H1 (cell line): ENCODE results near the gene PRR27. TPM values are rescaled to one million over a fixed set of nuclear protein-coding genes. Genes with fewer than 3 reads are reported as not detected.

ENCODE experiments used
- CTCF ChIA-PET: fragments of 300-600 bp; sonication (Branson Sonifier 250); formaldehyde crosslinking; loops from one replicate; lab custom pipeline; 2021; ENCODE audit not compliant: partially characterized antibody; lab: Charles Lee
- POLR2A ChIA-PET: fragments of 300-600 bp; sonication (Branson Sonifier 250); formaldehyde crosslinking; loops from one replicate; lab custom pipeline; 2021; ENCODE audit warnings: inconsistent platforms; ENCODE audit not compliant: partially characterized antibody; lab: Charles Lee
- DNase-seq, 2 experiments: peaks; one replicate each; pipeline versions ENCODE4 v3.0.0 to v3.0.0-alpha.2; 2010 to 2022; ENCODE audit warnings: low spot score in 2 of 2, low read depth in 1 of 2, mixed read lengths in 1 of 2
- FAIRE-seq: peaks from 2 replicates; lab custom pipeline; 2011; peaks lifted over from hg19 to GRCh38; lab: Jason Lieb, UNC
- H2AFZ ChIP-seq: 2 replicates; pipeline ENCODE4 v1.8.1; 2012; ENCODE audit warnings: low read length, inconsistent platforms
- H2AK5ac ChIP-seq: 2 replicates; pipeline ENCODE4 v1.6.1; 2013; ENCODE audit warnings: low read depth, low read length
- H2BK120ac ChIP-seq: replicated peaks from 2 replicates; pipeline ENCODE3; 2013; ENCODE audit warnings: low read depth, low read length, inconsistent platforms
- H2BK12ac ChIP-seq: 2 replicates; pipeline ENCODE4 v1.6.1; 2013; ENCODE audit warnings: low read depth, low read length
- H2BK15ac ChIP-seq: 2 replicates; pipeline ENCODE4 v1.6.1; 2013; ENCODE audit warnings: low read length
- H2BK20ac ChIP-seq: 2 replicates; pipeline ENCODE4 v1.6.1; 2013; ENCODE audit warnings: low read length
- H2BK5ac ChIP-seq: 2 replicates; pipeline ENCODE4 v1.6.1; 2013; ENCODE audit warnings: low read depth, low read length
- H3K14ac ChIP-seq: 2 replicates; pipeline ENCODE4 v1.6.1; 2013; ENCODE audit warnings: inconsistent platforms; ENCODE audit not compliant: insufficient read length
- H3K18ac ChIP-seq: 2 replicates; pipeline ENCODE4 v1.6.1; 2013; ENCODE audit warnings: low read length; ENCODE audit errors: extremely low read depth
- H3K23ac ChIP-seq: 2 replicates; pipeline ENCODE4 v1.6.1; 2013; ENCODE audit warnings: inconsistent platforms; ENCODE audit not compliant: insufficient read length
- H3K23me2 ChIP-seq: 2 replicates; pipeline ENCODE4 v1.6.1; 2013; ENCODE audit warnings: low read depth, low read length
- H3K27ac ChIP-seq: 2 replicates; pipeline ENCODE4 v1.6.1; 2011; ENCODE audit warnings: low read depth, low read length, inconsistent platforms
- H3K27me3 ChIP-seq, 4 experiments: replicated peaks in 1 of 4; 1 replicate in 1 of 4; 2 replicates in 3 of 4; pipeline versions ENCODE4 v1.6.1 to v1.8.1; 2011 to 2013; ENCODE audit warnings: low read length in 3 of 4, mild to moderate bottlenecking in 3 of 4, inconsistent platforms in 2 of 4, mixed read lengths in 2 of 4, moderate library complexity in 1 of 4; ENCODE audit not compliant: control insufficient read depth in 3 of 4, insufficient read depth in 3 of 4; ENCODE audit errors: extremely low read depth in 1 of 4
- H3K36me3 ChIP-seq, 4 experiments: 2 replicates each; pipeline versions ENCODE4 v1.6.1 to v1.8.1; 2011 to 2013; ENCODE audit warnings: mild to moderate bottlenecking in 4 of 4, low read length in 3 of 4, moderate library complexity in 2 of 4, control low read depth in 1 of 4, inconsistent platforms in 1 of 4; ENCODE audit not compliant: insufficient read depth in 4 of 4, control insufficient read depth in 2 of 4
- H3K4ac ChIP-seq: replicated peaks from 2 replicates; pipeline ENCODE3; 2013; ENCODE audit warnings: low read length, low read depth, mixed read lengths, inconsistent platforms; ENCODE audit not compliant: insufficient read length
- H3K4me1 ChIP-seq, 4 experiments: replicated peaks in 1 of 4; 1 replicate in 1 of 4; 2 replicates in 3 of 4; pipeline versions ENCODE4 v1.6.1 to v1.8.1; 2011 to 2013; ENCODE audit warnings: low read length in 3 of 4, inconsistent platforms in 2 of 4, mixed read lengths in 1 of 4; ENCODE audit not compliant: insufficient read depth in 4 of 4, control insufficient read depth in 3 of 4
- H3K4me2 ChIP-seq, 2 experiments: 2 replicates each; pipeline versions ENCODE4 v1.6.1 to v1.8.1; 2011 to 2013; ENCODE audit warnings: low read depth in 2 of 2, low read length in 2 of 2, control low read depth in 1 of 2, inconsistent platforms in 1 of 2, mild to moderate bottlenecking in 1 of 2; ENCODE audit not compliant: insufficient read depth in 1 of 2
- H3K4me3 ChIP-seq, 4 experiments: fragments of 200-600, 300-600 bp in 1 of 4; sonication (generic), shearing (Covaris generic), sonication (Bioruptor Twin) in 1 of 4; 2 replicates each; pipeline versions ENCODE4 v1.5.1 to v1.8.1; 2011 to 2016; ENCODE audit warnings: low read length in 4 of 4, low read depth in 3 of 4, control low read depth in 2 of 4, inconsistent platforms in 2 of 4, mild to moderate bottlenecking in 2 of 4, mixed read lengths in 1 of 4, moderate library complexity in 1 of 4; ENCODE audit not compliant: insufficient read depth in 2 of 4; ENCODE audit errors: extremely low read depth in 1 of 4
- H3K56ac ChIP-seq: replicated peaks from 2 replicates; pipeline ENCODE3; 2013; ENCODE audit warnings: low read depth, mild to moderate bottlenecking, mixed read lengths, low read length, inconsistent platforms; ENCODE audit not compliant: insufficient read length
- H3K79me1 ChIP-seq: 2 replicates; pipeline ENCODE4 v1.6.1; 2013; ENCODE audit warnings: low read depth, low read length, control low read depth
- H3K79me2 ChIP-seq, 2 experiments: 2 replicates each; pipeline versions ENCODE4 v1.6.1 to v1.8.1; 2012 to 2013; ENCODE audit warnings: low read length in 2 of 2, mild to moderate bottlenecking in 2 of 2, inconsistent platforms in 1 of 2; ENCODE audit not compliant: insufficient read depth in 2 of 2, control insufficient read depth in 1 of 2
- H3K9ac ChIP-seq, 4 experiments: replicated peaks in 1 of 4; 1 replicate in 1 of 4; 2 replicates in 3 of 4; pipeline versions ENCODE4 v1.6.1 to v1.8.1; 2011 to 2013; ENCODE audit warnings: low read depth in 3 of 4, low read length in 3 of 4, control low read depth in 2 of 4, mild to moderate bottlenecking in 2 of 4, moderate library complexity in 2 of 4, inconsistent platforms in 1 of 4; ENCODE audit errors: extremely low read depth in 1 of 4
- H3K9me3 ChIP-seq, 2 experiments: 2 replicates each; pipeline versions ENCODE4 v1.6.1 to v1.8.1; 2012 to 2013; ENCODE audit warnings: mild to moderate bottlenecking in 2 of 2, moderate library complexity in 2 of 2, control low read depth in 1 of 2, inconsistent platforms in 1 of 2, low read depth in 1 of 2, low read length in 1 of 2, mixed read lengths in 1 of 2; ENCODE audit not compliant: insufficient read depth in 2 of 2
- H4K20me1 ChIP-seq, 2 experiments: replicated peaks in 1 of 2; 2 replicates each; pipeline versions ENCODE3 to v1.8.1; 2011 to 2013; ENCODE audit warnings: inconsistent platforms in 2 of 2, low read length in 2 of 2, mild to moderate bottlenecking in 1 of 2; ENCODE audit not compliant: insufficient read depth in 2 of 2, control insufficient read depth in 1 of 2
- H4K5ac ChIP-seq: 2 replicates; pipeline ENCODE4 v1.6.1; 2013; ENCODE audit warnings: low read length, low read depth, mixed read lengths, inconsistent platforms; ENCODE audit not compliant: insufficient read length
- H4K8ac ChIP-seq: 2 replicates; pipeline ENCODE4 v1.8.0; 2013; ENCODE audit warnings: mild to moderate bottlenecking, moderate library complexity, low read length, inconsistent platforms; ENCODE audit not compliant: insufficient read depth; ENCODE audit errors: extremely low read depth
- H4K91ac ChIP-seq: replicated peaks from 2 replicates; pipeline ENCODE3; 2013; ENCODE audit warnings: low read length, mixed read lengths, inconsistent platforms; ENCODE audit not compliant: insufficient read length
- ATF2 ChIP-seq: IDR thresholded peaks from 2 replicates; pipeline ENCODE4 v1.6.1; 2012; ENCODE audit warnings: low read length, inconsistent platforms
- ATF3 ChIP-seq: IDR thresholded peaks from 2 replicates; pipeline ENCODE4 v1.6.1; 2011; ENCODE audit warnings: low read depth, mild to moderate bottlenecking, low read length; ENCODE audit not compliant: insufficient read depth
- CEBPB ChIP-seq: IDR thresholded peaks from 2 replicates; pipeline ENCODE4 v1.6.1; 2012; ENCODE audit warnings: low read depth, low read length
- CTCF ChIP-seq, 3 experiments: IDR thresholded peaks; 1 replicate in 2 of 3; 2 replicates in 1 of 3; pipeline versions ENCODE4 v1.5.1 to v1.6.1; 2011; ENCODE audit warnings: low read length in 3 of 3, mild to moderate bottlenecking in 3 of 3, inconsistent platforms in 2 of 3, low read depth in 1 of 3, moderate library complexity in 1 of 3; ENCODE audit not compliant: insufficient read depth in 1 of 3; ENCODE audit errors: control extremely low read depth in 1 of 3
- EP300 ChIP-seq, 2 experiments: IDR thresholded peaks; 1 replicate in 1 of 2; 2 replicates in 1 of 2; pipeline ENCODE4 v1.6.1; 2011 to 2012; ENCODE audit warnings: low read depth in 2 of 2, low read length in 2 of 2, mild to moderate bottlenecking in 2 of 2, borderline replicate concordance in 1 of 2, inconsistent platforms in 1 of 2, moderate library complexity in 1 of 2
- GTF2F1 ChIP-seq: IDR thresholded peaks from 2 replicates; pipeline ENCODE4 v1.6.1; 2012; ENCODE audit warnings: low read depth, low read length, improper control_type of control experiment, borderline replicate concordance
- SAP30 ChIP-seq: fragments of 300-600 bp; sonication (generic); IDR thresholded peaks from 2 replicates; pipeline ENCODE4 v1.7.1; 2012; ENCODE audit warnings: low read length, moderate library complexity, mild to moderate bottlenecking, inconsistent platforms; ENCODE audit not compliant: insufficient read depth, insufficient replicate concordance
- WGBS, 2 experiments: shearing (Covaris generic) in 1 of 2; methylation state at CpG; one replicate each; pipeline versions ENCODE4 v1.1.6 to v1.1.7; 2013 to 2015; ENCODE audit warnings: low lambda C conversion rate in 2 of 2, mixed read lengths in 2 of 2, inconsistent platforms in 1 of 2, low coverage in 1 of 2, missing lambda C conversion rate in 1 of 2; ENCODE audit not compliant: insufficient replicate concordance in 2 of 2, insufficient coverage in 1 of 2, insufficient read length in 1 of 2; ENCODE audit errors: extremely low coverage in 1 of 2, missing lambda C conversion rate in 1 of 2; 5-methylcytosine and 5-hydroxymethylcytosine counted together
- polyA plus RNA-seq, 7 experiments: library from polyadenylated mRNA; depleted of rRNA in 3 of 7; stranded (reverse) in 5 of 7; unstranded in 2 of 7; fragments of >200 nt in 5 of 7; fragments of 200-250 nt in 2 of 7; gene quantifications; 1 replicate in 5 of 7; 2 replicates in 1 of 7; 4 replicates in 1 of 7; pipeline versions ENCODE4 v1.2.1 to v1.2.3, GENCODE V29; 2011 to 2013; ENCODE audit warnings: missing spikeins in 2 of 7, mixed read lengths in 2 of 7
- total RNA-seq: library from RNA; stranded (reverse); fragmentation: NEBNext Ultra II Directional; extraction: Animal tissue kit (Norgen Biotek cat#: 25700); gene quantifications from 2 replicates; pipeline ENCODE4 v1.2.1, GENCODE V29; 2021

Gene PRR27
- total and polyA plus RNA-seq, 2 of the 8 experiments (the other 6 are each of a cell fraction or from before 2014, with no cell fraction given) = not detected

GRCh38 chr4:70133473-70133872 is 20.6 kb upstream of the PRR27 start:
- Histone ChIP-seq H3K9me3 (no peaks in the 10 kb centered on the region), H2BK20ac (no peak overlapping the region), H3K4me2 (no peak overlapping the region), H3K79me2 (no peaks in the 10 kb centered on the region), H3K4me3 (no peak overlapping the region), H2AFZ (0 out of 2 replicates have a peak overlapping the region, but pooled peaks have one; percentile 38), H3K9ac (no peak overlapping the region), H3K23ac (no peak overlapping the region), H3K27me3 (no peaks in the 10 kb centered on the region), H2AK5ac (no peak overlapping the region), H2BK12ac (no peak overlapping the region), H4K91ac (no peak overlapping the region), H3K23me2 (no peaks in the 10 kb centered on the region), H2BK5ac (no peak overlapping the region), H2BK15ac (no peak overlapping the region), H3K4me1 (peaks cover 0 to 3% (median 0%) of the 10 kb centered on the region in 4 experiments; a peak in 1 of 7 replicates), H3K36me3 (no peaks in the 10 kb centered on the region), H2BK120ac (no peak overlapping the region), H3K14ac (no peak overlapping the region), H3K27ac (no peak overlapping the region), H3K79me1 (no peaks in the 10 kb centered on the region), H3K4ac (no peak overlapping the region), H4K8ac (no peak overlapping the region; the same call in 1 of the 2 replicates), H4K5ac (no peak overlapping the region), H3K18ac (no peak overlapping the region), H3K56ac (no peak overlapping the region), H4K20me1 (no peaks in the 10 kb centered on the region)
- DNase-seq (no peak), FAIRE-seq (no peak)
- TF ChIP-seq CTCF (IDR thresholded peaks at IDR 0.05; ENCODE audit: control extremely low read depth in 1 of 3, insufficient read depth in 1 of 3, low read depth in 1 of 3, low read length in 3 of 3) = no peak
- no peak for TF ChIP-seq ATF2
- TF ChIP-seq SAP30 = no peak
- no peak for TF ChIP-seq CEBPB
- no peak for TF ChIP-seq ATF3
- no peak for TF ChIP-seq GTF2F1
- TF ChIP-seq EP300 (IDR thresholded peaks at IDR 0.05; ENCODE audit: borderline replicate concordance in 1 of 2, low read depth in 2 of 2, low read length in 2 of 2) = no peak
- ChIA-PET CTCF (no interaction called here), POLR2A (no interaction called here)
- 89% methylated on average over 15 of the region's 15 CpGs; no CpG with 5 or more reads in 1 of the 2 experiments for WGBS, 2 experiments
